GM19455 (cell line): ENCODE results near the gene CLSTN3.

ENCODE experiments used
- ATAC-seq: cut with Tn5 transposase; IDR thresholded peaks from one replicate; pipeline ENCODE4 v1.9.1; 2021; ENCODE audit not compliant: unreplicated experiment

CLSTN3 gene

GRCh38 chr12:7125632-7126227 lies 4.4 kb upstream of the CLSTN3 start:
- ATAC-seq: no peak

GRCh38 chr12:7127916-7128626 lies 2.1 kb upstream of the CLSTN3 start:
- ATAC-seq: no peak

DNA sequence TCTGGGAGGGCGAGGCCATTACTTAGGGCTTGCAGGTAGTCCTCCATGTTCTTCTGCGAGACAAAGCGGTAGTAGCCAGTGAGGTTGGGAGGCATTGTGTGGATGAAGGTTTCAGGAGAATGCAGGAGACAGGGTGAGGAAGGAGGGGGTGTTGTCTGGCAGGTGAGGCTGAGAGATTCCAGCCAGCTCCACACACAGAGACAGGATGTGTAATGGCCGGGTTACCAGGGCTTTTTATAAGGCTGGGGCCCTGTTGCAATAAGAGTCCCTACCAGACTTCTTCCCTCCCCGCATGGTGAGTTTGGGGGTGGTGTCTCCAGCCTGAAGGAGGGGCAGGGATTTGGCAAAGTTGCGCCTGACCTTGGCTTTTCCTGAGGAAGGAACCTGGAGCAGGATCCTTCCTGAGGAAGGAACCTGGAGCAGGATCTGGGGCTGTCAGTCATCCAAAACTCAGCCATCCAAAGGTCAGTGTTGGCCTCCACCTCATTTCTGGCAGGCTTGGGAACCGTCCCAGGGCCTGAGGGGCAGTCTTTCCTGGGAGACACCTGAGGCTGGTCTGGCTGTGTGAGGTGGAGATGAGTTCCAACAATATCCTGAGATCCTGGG lies 1.4 kb upstream of the CLSTN3 start, which contains the start of gene RBP5:
Gene RBP5 (minus strand): TSS at position 209 of the 606 bp plus-strand sequence. CDS start 114 bp downstream, at position 95.
- no peak for ATAC-seq

- peak; percentile 8 for ATAC-seq
Observed at GRCh38 chr12:7129287-7129871, 792 bp upstream of the CLSTN3 start.

GRCh38 chr12:7130701-7131501 lies 730 bp downstream of the CLSTN3 start:
- no peak for ATAC-seq

DNA sequence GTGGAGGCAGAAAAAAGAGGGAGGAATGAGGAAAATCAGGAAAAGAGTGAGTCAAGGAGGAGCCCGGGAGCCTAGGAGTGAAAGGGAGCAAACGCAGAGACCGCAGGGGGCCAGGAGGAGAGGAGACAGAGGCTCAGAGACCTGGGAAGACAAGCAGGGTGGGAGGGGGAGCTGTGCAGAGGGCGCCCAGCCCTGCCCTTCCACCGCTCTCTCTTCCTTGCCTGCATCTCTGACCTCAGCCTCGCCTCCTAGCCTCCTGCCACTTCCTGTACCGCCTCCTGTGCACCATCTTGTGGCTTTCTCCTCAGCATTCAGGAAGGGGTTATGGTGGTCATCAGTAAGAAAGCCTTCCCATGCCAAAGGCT lies 1.3 kb downstream of the CLSTN3 start:
- no peak for ATAC-seq

DNA sequence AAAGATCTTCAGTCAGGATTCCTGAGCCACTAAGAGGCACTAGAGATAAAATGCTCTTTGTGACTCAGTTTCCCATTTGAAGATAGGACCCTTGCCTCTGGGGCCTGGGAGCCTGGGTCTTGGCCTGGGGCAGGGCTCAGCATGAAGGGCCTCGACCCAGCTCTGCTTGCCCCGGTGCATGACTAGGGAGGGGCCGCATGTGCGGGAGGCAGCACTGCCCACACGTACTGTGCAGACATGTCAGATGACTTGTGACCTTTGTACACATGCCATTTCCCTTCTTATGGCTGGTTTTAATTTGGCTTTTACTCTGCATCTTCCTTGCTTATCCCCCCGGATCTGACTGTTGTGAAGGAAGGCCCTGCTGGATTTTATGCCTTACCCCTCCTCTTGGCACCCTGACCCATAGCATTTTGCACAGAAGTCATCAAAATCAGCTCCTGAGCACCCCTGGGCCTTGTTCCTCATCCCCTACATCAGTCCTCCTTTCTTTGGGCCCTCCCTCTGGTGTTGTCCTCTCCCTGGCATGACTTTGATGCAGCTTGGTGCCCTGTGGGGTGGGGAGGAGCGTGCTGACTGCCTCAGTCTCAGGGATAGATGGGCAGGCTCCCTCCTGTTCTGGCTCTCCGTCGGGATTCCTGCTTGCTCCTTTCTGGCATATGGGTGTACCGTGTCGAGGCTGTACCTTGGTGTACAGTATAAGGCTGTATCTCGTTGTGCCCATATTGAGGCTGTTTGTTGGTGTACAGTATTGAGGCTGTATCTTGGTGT lies 4.4 kb downstream of the CLSTN3 start:
- ATAC-seq: no peak

GRCh38 chr12:7136071-7136470 lies 5.9 kb downstream of the CLSTN3 start:
- no peak for ATAC-seq

GRCh38 chr12:7136676-7137075 lies 6.5 kb downstream of the CLSTN3 start:
- no peak for ATAC-seq

DNA sequence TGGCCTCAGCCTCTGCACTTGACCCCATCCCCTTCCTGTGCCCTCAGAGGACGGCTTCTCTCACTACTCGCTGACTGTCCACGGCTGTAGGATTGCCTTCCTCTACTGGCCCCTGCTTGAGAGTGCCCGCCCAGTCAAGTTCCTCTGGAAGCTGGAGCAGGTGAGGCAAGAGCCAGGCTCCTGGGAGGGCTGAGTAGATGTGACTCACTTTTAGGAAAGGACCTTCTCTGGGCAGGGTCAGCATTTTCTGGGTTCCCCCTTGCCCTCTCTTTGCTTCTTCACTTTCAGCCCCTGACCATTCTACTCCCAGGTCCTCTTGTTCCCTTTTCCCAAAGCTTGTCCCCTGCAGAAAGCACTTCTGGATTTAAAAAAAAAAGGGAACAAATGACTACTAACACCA lies 7.7 kb downstream of the CLSTN3 start:
- no peak for ATAC-seq

DNA sequence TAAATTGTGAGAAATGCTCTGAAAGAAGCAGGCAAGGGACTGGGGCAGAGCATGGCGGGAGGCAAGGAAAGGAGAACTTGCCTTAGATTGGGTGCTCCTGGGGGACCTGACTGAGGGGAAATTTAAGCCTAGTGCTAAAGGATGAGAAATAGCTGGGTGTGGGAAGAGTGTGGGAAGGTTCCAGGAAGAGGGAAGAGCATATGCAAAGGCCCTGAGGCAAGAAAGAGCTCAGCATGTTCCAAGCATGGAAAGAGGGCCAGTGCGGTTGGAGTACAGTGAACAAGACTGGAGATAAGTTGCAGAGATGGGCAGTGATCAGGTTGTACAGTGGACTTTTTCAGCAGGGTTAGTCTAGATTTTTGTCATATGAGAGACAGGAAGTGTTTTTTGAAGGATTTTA lies 9.0 kb downstream of the CLSTN3 start:
- ATAC-seq: no peak

DNA sequence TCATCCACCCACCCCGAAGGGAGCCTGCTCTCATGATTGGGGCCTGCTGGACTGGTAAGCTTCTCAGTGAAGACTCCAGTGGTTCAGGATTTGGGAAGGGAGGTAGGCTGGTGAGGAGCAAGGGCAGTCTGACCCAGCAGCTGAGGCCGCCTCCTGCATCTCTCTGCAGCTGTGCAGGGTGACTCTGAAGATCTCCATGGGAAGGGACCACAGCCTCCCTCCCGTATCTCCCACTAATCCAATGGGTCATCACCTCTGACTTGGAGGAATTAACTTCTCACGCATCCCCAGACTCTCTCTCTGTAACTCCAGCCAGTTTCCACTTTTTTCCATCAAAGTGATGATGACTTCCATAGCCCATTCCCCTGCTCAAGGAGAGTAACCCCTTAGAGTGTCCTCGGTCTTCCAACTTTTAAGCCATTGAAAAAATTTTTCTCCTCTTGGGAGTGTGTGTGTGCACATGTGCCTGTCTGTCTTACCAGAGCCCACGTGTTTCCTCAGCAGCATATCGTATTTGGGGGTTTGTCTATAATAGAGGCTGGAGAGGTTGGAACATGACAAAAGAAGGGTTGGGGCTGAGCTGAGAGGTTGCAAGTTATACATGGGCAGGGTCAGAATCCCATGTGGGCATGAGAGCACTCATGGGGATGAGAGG lies 11.3 kb downstream of the CLSTN3 start:
- ATAC-seq: no peak

GRCh38 chr12:7142056-7142644 lies 12.0 kb downstream of the CLSTN3 start:
- ATAC-seq: no peak

DNA sequence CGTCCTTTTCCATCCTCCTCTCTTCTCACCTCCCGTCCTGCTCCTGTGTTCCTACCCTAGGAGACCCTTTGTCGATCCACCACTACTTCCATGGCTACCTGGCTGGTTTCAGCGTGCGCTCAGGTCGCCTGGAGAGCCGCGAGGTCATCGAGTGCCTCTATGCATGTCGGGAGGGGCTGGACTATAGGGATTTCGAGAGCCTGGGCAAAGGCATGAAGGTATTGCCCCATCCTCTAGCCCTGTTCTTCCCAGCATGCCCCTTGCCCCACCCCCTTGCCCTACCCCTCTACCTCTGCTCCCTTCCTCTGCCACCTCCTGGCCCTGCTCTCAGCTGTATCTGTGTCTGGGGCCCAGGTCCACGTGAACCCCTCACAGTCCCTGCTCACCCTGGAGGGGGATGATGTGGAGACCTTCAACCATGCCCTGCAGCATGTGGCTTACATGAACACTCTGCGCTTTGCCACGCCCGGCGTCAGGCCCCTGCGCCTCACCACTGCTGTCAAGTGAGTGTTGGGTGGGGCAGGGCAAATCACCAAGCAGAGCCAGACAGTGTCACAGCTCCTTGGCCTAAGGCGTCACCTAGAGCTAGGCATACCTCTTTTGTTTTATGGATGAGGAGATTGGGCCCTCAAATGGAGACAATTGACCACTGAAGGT lies 12.8 kb downstream of the CLSTN3 start:
- ATAC-seq: no peak

DNA sequence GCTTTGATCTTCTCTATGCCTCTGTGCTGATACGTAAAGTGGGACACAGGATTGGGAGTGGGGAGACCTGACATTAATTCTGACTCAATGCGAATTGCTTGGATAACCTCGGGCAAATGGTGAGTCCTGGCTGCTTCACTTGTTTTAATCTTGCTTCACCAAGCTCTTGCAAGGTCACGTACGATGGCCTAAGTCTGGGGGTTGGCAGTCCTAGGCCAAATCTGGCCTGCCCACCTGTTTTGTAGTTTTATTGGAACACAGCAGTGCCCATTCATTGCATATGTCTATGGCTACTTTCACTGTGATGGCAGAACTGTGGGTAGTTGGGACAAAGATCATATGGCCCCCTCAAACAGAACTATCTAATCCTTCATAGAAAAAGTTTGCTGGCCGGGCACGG lies 13.4 kb downstream of the CLSTN3 start:
- no peak for ATAC-seq

GRCh38 chr12:7144414-7145120 lies 14.4 kb downstream of the CLSTN3 start:
- no peak for ATAC-seq

GRCh38 chr12:7145671-7146070 lies 15.5 kb downstream of the CLSTN3 start:
- no peak for ATAC-seq

- no peak for ATAC-seq
Observed at GRCh38 chr12:7146228-7146627, 16.1 kb downstream of the CLSTN3 start.
